HG03520 (cell line): Measurements from ENCODE around the gene BCS1L.

Experiments
- ATAC-seq: cut with Tn5 transposase; IDR thresholded peaks from one replicate; pipeline ENCODE4 v1.9.1; 2021; ENCODE audit warnings: mild to moderate bottlenecking, moderate library complexity; ENCODE audit not compliant: unreplicated experiment

Gene BCS1L

DNA sequence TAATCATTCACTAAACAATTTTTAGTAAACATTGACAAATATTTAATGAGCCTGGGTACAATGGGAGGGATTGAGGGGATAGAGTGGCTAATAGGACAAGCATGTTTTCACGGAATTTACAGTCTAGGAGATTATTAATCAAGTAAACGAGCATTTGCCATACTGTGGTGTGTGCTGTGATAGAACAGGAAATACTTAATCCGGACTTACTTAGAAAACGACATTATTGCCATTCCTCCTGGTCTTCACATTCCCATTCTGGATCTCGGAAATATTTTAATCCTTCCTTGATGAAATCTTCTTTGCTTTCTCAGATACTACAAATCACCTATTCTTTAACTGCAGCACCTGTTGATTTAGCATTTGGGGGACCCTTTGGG, 52.1 kb downstream of the BCS1L start:
- ATAC-seq, result no peak
